Esophagus muscularis mucosa (tissue), 3 donors: ENCODE data around the gene GUCY2C.

Experiments
- POLR2A ChIP-seq: fragments of 450-650 bp; IDR thresholded peaks from one replicate; pipeline ENCODE4 v1.6.1; 2017; ENCODE audit warnings: antibody characterized with exemption, moderate library complexity, mild to moderate bottlenecking, low read depth
- TF ChIP-seq, protein P1 (sequence below), 3 experiments: fragments of 200-600 bp in 2 of 3; fragments of 450-650 bp in 1 of 3; sonication (generic) in 2 of 3; IDR thresholded peaks; one replicate each; pipeline ENCODE4 v1.5.1; 2017 to 2019; ENCODE audit warnings: antibody characterized with exemption in 3 of 3, mild to moderate bottlenecking in 2 of 3, moderate library complexity in 1 of 3

DNA sequence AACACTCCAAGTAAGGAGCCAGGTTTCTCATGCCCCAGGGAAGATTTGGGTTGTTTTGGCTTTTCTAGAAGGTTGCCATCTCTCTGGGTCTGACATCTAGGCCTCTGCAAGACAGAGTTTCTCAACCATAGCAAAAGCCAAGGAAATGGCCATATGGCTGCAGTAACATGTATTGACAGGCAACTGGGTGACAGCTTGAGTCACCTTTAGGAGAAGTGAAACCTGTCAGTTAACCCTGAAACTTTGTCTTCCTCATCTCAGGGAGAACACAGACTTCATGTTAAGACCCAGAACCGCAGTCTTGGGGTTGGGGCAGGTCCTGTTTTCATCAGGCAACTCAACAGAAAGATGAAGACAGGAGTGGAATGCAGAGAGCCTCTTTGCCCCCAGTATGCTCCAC lies 82.7 kb downstream of the GUCY2C start:
- TF ChIP-seq, protein P1, sequence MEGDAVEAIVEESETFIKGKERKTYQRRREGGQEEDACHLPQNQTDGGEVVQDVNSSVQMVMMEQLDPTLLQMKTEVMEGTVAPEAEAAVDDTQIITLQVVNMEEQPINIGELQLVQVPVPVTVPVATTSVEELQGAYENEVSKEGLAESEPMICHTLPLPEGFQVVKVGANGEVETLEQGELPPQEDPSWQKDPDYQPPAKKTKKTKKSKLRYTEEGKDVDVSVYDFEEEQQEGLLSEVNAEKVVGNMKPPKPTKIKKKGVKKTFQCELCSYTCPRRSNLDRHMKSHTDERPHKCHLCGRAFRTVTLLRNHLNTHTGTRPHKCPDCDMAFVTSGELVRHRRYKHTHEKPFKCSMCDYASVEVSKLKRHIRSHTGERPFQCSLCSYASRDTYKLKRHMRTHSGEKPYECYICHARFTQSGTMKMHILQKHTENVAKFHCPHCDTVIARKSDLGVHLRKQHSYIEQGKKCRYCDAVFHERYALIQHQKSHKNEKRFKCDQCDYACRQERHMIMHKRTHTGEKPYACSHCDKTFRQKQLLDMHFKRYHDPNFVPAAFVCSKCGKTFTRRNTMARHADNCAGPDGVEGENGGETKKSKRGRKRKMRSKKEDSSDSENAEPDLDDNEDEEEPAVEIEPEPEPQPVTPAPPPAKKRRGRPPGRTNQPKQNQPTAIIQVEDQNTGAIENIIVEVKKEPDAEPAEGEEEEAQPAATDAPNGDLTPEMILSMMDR (IDR thresholded peaks at IDR 0.05), result no peak
- TF ChIP-seq POLR2A, result no peak
